ENCODE data around the gene CCDC124.
"Not testable (repeated sequence)": the region's sequence is repeated elsewhere in the genome, so short reads cannot be mapped to it uniquely, and the experiment has no call there.

Gene CCDC124

DNA sequence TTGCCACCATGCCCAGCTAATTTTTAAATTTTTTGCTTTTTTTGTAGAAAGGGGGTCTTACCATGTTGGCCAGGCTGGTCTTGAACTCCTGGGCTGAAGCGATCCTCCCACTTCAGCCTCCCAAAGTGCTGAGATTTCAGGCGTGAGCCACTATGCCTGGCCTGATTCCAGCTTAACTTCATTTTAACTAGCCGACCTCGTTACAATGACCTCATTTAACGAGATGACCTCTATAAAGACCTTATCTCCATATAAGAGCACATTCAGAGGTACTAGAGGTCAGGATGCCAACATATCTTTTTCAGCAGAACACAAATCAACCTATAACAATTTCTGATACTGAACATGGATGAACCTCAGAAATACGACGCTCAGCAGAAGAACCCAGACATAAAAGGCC, 44.7 kb downstream of the CCDC124 start:
- DNase-seq (ENCODE audit: low read depth), result no peak
- TF ChIP-seq, protein P1, sequence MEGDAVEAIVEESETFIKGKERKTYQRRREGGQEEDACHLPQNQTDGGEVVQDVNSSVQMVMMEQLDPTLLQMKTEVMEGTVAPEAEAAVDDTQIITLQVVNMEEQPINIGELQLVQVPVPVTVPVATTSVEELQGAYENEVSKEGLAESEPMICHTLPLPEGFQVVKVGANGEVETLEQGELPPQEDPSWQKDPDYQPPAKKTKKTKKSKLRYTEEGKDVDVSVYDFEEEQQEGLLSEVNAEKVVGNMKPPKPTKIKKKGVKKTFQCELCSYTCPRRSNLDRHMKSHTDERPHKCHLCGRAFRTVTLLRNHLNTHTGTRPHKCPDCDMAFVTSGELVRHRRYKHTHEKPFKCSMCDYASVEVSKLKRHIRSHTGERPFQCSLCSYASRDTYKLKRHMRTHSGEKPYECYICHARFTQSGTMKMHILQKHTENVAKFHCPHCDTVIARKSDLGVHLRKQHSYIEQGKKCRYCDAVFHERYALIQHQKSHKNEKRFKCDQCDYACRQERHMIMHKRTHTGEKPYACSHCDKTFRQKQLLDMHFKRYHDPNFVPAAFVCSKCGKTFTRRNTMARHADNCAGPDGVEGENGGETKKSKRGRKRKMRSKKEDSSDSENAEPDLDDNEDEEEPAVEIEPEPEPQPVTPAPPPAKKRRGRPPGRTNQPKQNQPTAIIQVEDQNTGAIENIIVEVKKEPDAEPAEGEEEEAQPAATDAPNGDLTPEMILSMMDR (IDR thresholded peaks at IDR 0.05; ENCODE audit: low read depth, low read length, missing control alignments), result no peak

DNA sequence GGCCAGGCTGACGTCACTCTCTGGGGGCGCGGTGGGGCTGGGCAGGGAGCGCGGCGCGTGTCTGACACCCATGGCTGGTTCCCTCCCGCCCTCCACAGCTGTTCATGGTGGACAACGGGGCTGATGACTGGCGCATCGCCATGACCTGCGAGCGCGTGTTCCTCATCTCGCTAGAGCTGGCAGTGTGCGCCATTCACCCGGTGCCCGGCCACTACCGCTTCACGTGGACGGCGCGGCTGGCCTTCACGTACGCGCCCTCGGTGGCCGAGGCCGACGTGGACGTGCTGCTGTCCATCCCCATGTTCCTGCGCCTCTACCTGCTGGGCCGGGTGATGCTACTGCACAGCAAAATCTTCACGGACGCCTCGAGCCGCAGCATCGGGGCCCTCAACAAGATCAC, 48.8 kb downstream of the CCDC124 start:
- no peak for DNase-seq (ENCODE audit: low read depth)
- TF ChIP-seq, protein P1 (IDR thresholded peaks at IDR 0.05; ENCODE audit: low read depth, low read length, missing control alignments), result no peak
- no peak overlapping the region for H3K4me3 ChIP-seq (ENCODE audit: low read depth, low read length)

More for the DNA sequence above, 44.7 kb downstream of the CCDC124 start:
- no peak overlapping the region for H3K4me3 ChIP-seq (ENCODE audit: low read depth, low read length)

DNA sequence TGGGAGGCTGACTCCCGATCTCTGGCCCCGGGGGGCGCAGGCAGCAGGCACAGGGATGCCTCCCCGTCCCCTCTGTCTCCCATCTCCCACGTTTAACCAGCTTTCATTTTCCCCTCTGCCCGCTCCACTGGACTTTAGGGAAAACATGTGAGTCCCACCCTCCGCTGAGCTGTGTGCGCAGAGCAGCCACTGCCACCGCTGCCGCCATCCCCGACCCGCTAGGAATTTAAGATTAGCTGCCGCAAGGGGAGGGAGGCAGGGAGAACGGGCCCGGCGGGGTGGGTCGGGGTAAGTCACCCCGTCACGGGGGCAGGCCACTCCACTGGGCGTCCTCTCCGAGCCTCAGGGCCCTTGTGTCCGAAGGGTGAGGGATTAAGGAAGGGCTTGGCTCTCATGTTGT, 49.6 kb downstream of the CCDC124 start:
- TF ChIP-seq, protein P1 (IDR thresholded peaks at IDR 0.05; ENCODE audit: low read depth, low read length, missing control alignments), result no peak
- no peak for DNase-seq (ENCODE audit: low read depth)
- H3K4me3 ChIP-seq (ENCODE audit: low read depth, low read length), result no peak overlapping the region

DNA sequence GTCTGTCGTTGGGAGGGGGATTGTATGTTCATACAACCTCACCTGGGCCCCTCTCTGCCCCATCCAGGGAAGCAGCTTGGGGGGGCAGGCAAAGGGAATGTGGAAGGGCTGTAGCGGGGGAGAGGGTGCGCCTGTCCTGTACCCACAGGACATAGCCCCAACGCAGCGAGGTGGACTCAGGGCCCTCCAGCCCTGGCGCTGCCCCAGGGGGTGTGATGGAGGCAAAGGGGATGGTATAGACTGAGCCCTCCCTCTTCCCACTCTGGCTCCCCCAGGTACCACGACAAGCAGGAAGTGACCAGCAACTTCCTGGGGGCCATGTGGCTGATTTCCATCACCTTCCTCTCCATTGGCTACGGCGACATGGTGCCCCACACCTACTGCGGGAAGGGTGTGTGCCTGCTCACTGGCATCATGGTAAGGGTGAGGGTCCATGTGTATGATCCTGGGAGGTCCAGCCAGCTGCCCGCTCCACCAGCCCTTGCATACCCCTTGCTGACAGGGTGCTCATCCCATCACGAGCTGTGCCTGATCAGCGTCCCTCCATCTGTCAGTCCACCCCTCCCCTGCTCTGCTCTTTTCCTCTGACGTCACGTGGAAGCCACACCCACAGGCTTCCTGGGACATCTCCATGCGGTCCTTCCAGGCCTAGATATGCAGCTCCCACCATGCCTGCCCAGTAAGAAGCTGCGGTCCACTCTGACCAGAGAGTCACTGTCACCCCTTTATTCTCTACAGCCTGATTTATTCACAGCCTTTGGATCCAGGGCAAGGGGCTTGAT, 52.4 kb downstream of the CCDC124 start:
- H3K4me3 ChIP-seq (ENCODE audit: low read depth, low read length), result no peak overlapping the region
- no peak for DNase-seq (ENCODE audit: low read depth)
- TF ChIP-seq, protein P1 (IDR thresholded peaks at IDR 0.05; ENCODE audit: low read depth, low read length, missing control alignments), result no peak

DNA sequence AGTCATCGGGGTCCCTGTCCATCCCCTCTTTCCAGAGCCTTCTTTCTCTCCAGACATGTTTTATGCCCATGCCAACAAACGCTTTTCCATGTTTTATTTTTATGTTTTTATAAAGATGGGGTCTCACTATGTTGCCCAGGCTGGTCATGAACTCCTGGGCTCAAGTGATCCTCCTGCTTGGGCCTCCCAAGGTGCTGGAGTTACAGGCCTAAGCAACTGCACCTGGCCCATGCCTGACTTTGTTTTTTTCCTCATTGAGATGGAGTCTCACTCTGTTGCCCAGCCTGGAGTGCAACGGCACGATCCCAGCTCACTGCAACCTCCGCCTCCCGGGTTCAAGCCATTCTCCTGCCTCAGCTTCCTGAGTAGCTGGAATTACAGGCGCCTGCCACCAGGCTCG, 53.8 kb downstream of the CCDC124 start:
- not testable (repeated sequence) for DNase-seq (ENCODE audit: low read depth); H3K4me3 ChIP-seq (ENCODE audit: low read depth, low read length)

DNA sequence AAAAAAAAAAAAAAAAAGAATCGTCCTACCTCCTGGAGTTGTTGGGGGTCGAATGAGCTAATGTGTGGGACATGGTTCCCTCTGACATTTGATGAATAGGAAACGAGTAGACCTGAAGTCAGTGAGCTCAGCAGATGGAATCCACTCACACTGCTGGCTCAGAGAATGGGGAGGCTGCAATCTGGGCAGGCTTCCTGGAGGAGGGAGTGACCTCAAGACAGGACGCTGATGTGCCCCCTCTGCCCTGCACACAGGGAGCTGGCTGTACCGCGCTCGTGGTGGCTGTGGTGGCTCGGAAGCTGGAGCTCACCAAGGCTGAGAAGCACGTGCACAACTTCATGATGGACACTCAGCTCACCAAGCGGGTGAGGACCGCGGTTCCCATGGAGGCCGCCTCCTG, 55.3 kb downstream of the CCDC124 start:
- TF ChIP-seq, protein P1 (IDR thresholded peaks at IDR 0.05; ENCODE audit: low read depth, low read length, missing control alignments), result no peak
- no peak for DNase-seq (ENCODE audit: low read depth)
- no peak overlapping the region for H3K4me3 ChIP-seq (ENCODE audit: low read depth, low read length)

DNA sequence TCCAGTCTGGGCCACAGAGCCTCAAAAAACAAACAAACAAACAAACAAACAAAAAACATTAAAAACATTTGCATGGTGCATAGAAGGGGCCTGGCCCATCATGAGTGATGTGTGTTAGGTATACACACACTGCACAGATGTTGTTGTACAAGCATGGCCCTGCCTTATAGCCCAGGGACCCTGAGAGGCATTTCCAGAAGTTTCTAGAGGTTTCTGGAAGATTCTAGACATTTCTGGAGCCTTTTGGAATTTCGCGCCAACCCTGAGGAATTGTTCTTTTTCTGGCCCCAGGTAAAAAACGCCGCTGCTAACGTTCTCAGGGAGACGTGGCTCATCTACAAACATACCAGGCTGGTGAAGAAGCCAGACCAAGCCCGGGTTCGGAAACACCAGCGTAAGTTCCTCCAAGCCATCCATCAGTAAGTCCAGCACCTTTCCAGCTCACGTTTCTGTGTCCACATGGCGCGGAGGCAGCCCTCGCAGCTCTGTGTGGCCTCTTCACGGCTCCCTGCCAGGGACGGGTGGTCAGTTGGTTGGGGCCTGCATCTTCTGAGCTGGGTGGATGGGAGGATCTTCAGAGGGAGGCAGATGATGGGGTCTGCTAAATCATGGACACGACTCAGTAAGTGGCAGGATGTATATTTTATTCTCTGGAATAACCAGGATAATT, 56.7 kb downstream of the CCDC124 start:
- H3K4me3 ChIP-seq (ENCODE audit: low read depth, low read length), result no peak overlapping the region
- DNase-seq (ENCODE audit: low read depth), result no peak
- TF ChIP-seq, protein P1 (IDR thresholded peaks at IDR 0.05; ENCODE audit: low read depth, low read length, missing control alignments), result no peak

Measured in GM12864 (cell line).